ENCODE results near the gene NUFIP2.
A peak's percentile ranks its signal among the peaks of the same experiment; 100 is the strongest.

Gene NUFIP2

DNA sequence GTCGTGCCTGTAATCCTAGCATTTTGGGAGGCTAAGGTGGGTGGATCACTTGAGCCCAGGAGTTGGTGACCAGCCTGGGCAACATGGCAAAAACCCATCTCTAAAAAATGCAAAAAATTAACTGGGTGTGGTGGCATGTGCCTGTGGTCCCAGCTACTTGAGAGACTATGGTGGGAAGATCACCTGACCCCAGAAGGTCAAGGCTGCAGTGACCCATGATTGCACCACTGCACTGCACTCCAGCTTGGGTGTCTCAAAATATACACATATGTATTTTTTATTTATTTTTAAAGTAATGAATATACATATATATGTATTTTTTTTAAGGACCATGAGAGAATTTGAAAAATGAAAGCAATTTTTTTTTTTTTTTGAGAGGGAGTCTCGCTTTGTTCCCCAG is 5.1 kb upstream of the NUFIP2 start:
- H3K4me3 ChIP-seq (ENCODE audit: low read depth, low read length) = no peak overlapping the region
- no peak overlapping the region for H3K27ac ChIP-seq
- H3K27me3 ChIP-seq (replicated peaks) = no peaks in the 10 kb centered on the region
- no peaks in the 10 kb centered on the region for H3K36me3 ChIP-seq (replicated peaks)
- in situ Hi-C loops (cut with HindIII; ENCODE audit: low pct_ligation_motif_present, low sequenced_read_pairs) = no loop called here
- TF ChIP-seq, protein P1, sequence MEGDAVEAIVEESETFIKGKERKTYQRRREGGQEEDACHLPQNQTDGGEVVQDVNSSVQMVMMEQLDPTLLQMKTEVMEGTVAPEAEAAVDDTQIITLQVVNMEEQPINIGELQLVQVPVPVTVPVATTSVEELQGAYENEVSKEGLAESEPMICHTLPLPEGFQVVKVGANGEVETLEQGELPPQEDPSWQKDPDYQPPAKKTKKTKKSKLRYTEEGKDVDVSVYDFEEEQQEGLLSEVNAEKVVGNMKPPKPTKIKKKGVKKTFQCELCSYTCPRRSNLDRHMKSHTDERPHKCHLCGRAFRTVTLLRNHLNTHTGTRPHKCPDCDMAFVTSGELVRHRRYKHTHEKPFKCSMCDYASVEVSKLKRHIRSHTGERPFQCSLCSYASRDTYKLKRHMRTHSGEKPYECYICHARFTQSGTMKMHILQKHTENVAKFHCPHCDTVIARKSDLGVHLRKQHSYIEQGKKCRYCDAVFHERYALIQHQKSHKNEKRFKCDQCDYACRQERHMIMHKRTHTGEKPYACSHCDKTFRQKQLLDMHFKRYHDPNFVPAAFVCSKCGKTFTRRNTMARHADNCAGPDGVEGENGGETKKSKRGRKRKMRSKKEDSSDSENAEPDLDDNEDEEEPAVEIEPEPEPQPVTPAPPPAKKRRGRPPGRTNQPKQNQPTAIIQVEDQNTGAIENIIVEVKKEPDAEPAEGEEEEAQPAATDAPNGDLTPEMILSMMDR (IDR thresholded peaks at IDR 0.05; ENCODE audit: low read depth, low read length, missing control alignments) = no peak
- no peak for DNase-seq

DNA sequence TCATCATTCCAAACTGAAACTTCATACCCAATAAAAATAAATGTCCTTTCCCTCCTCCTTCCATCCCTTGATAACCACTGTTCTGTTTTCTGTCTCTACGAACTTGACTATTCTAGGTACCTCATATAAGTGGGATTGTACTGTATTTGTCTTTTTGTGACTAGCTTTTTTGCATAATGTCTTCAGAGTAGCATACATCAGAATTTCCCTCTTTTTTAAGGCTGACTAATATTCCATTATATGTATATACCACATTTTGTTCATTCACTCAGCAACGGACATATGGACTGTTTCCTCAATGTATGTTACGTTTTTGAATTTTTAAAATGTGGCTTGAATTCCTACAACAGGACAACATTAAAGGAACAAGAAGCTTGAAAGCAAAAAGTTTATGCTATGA is 1.5 kb upstream of the NUFIP2 start:
- TF ChIP-seq, protein P1 (IDR thresholded peaks at IDR 0.05; ENCODE audit: low read depth, low read length, missing control alignments) = no peak
- H3K27ac ChIP-seq = no peak overlapping the region
- DNase-seq = no peak

DNA sequence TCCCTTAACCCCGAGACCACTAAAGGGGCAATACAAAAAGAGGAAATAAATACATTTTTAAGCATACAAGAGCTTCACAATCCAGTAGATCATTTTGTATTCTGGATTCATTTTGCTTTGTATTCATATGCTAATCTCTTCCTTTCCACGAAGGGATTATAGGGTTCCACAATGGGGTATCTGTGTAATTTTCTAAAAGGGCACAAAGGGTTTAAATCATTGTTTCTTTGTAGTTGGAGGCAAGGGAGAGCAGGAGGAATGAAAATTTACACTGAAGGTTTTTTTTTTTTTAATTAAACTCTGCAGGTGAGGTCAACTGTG is 592 bp upstream of the NUFIP2 start:
- DNase-seq = no peak
- Histone ChIP-seq H3K36me3 (replicated peaks) (peaks cover 7% of the 10 kb centered on the region), H3K4me3 (ENCODE audit: low read depth, low read length) (peak overlapping the region; percentile 97), H3K27ac (peak overlapping the region; percentile 92), H3K27me3 (replicated peaks) (no peaks in the 10 kb centered on the region)
- in situ Hi-C loops (cut with HindIII; ENCODE audit: low pct_ligation_motif_present, low sequenced_read_pairs) = no loop called here
- TF ChIP-seq, protein P1 (IDR thresholded peaks at IDR 0.05; ENCODE audit: low read depth, low read length, missing control alignments) = no peak

More for the DNA sequence above, 1.5 kb upstream of the NUFIP2 start:
- in situ Hi-C loops (cut with HindIII; ENCODE audit: low pct_ligation_motif_present, low sequenced_read_pairs) = no loop called here
- H3K36me3 ChIP-seq (replicated peaks) = no peaks in the 10 kb centered on the region
- no peaks in the 10 kb centered on the region for H3K27me3 ChIP-seq (replicated peaks)
- no peak overlapping the region for H3K4me3 ChIP-seq (ENCODE audit: low read depth, low read length)

DNA sequence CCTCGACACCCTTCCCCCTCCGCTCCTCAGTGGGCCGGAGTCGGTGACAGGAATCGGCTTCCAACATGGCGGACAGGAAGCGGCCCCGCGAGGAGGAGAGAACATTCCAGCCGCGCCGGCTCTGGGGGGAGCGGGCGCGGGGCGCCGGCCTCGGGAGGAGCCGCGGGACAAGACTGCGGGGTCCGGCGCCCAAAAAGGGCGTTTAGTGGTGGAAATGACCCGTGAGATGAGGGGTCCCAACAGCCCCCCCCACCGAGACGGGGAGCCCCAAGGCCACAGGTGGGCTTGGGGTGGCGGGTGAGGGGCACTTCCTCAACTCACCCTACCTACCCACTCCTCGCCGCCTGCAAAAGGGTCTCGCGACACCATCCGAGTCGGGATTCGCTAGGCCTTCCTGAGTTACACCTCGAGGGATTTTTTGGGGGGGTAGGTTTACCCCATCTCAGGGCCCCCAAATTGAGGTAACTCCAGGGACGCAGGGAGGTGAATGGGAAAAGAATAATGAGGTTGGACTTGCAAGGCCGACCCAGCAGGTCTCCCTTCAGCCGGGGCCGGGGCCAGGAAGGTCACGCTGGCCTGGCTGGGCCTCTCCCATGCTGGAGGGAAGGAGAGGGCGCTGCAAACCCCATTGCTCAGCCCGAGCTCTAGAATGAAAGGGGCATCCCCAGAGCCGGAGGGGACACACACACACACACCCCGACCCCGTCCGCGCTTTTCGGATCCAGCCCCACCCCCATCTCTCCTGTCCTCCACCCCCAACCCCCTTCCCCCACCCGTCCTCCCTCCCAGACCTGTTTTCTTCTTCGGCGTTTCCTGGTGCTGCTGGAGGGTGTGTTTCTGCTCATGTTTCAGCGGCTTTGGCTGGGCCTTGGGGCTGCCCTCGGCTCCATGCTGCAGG is 707 bp downstream of the NUFIP2 start:
- in situ Hi-C loops (cut with HindIII; ENCODE audit: low pct_ligation_motif_present, low sequenced_read_pairs) = no loop called here
- TF ChIP-seq, protein P1 (IDR thresholded peaks at IDR 0.05; ENCODE audit: low read depth, low read length, missing control alignments) = no peak
- Histone ChIP-seq H3K27me3 (replicated peaks) (no peaks in the 10 kb centered on the region), H3K27ac (peak overlapping the region; percentile 61), H3K4me3 (ENCODE audit: low read depth, low read length) (peak overlapping the region; percentile 97), H3K36me3 (replicated peaks) (peaks cover 12% of the 10 kb centered on the region)
- peak; percentile 18 for DNase-seq

DNA sequence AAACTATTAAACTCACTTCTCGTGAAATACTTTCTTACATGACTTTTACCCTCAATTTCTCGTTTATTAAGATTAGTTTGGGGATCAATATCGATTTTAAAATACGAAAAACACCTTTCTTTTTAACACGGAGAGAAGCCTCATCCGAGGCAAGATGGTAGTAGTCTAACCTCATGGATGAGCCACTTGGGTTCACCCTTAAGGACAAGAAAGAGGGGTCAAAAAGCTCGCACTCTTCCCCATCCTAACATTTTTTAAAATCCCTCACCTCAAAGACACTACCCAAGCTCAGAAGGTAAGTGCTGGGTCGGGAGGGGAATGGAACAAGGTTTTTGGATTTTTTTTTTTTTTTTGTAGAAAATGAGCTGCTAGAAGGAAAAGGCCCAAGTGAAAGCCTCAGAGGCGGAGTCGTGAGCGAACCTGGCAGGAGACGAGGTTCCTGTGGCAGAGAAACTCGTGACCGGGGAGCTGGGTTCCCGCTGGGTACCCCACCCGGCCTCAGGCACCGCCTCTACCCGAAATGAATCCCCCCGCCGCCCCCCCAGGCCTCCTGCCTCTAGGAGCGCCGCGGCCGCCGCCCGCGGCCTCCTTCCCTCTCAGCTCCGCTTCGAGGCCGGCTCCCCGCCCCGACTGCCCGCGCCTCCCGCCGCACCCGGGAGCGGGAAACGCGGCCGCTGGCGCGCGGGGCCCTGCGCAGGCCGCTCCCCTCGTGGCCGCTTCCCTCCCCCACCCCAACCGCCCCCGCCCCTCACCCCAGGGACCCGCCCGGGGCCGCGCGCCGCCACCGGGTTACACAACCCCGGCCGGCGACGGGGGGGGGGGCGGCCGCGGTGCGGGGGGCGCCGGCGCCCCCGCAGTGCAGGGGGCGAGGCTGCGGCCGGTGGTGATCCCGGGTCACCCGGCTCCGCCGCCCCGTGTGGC is 1.6 kb downstream of the NUFIP2 start:
- peaks cover 17% of the 10 kb centered on the region for H3K36me3 ChIP-seq (replicated peaks)
- H3K4me3 ChIP-seq (ENCODE audit: low read depth, low read length) = peak overlapping the region; percentile 97
- no peak for DNase-seq
- in situ Hi-C loops (cut with HindIII; ENCODE audit: low pct_ligation_motif_present, low sequenced_read_pairs) = no loop called here
- TF ChIP-seq, protein P1 (IDR thresholded peaks at IDR 0.05; ENCODE audit: low read depth, low read length, missing control alignments) = no peak
- H3K27me3 ChIP-seq (replicated peaks) = no peaks in the 10 kb centered on the region
- peak overlapping the region; percentile 61 for H3K27ac ChIP-seq

All from brain microvascular endothelial cell (primary cell).